ENCODE measurements around the gene IL18BP. TPM values are rescaled to one million over a fixed set of nuclear protein-coding genes. Genes with fewer than 3 reads are reported as not detected.

The IL18BP gene
- total RNA-seq, 1 donor from 2014 or later, result 15.2 TPM

GRCh38 chr11:71976551-71976950 is 22.2 kb upstream of the IL18BP start:
- no peaks in the 10 kb centered on the region for H3K4me1 ChIP-seq (ENCODE audit: insufficient read depth, low read length)
- H3K4me3 Mint-ChIP-seq (ENCODE audit: unreplicated experiment), result no peak overlapping the region
- DNase-seq (ENCODE audit: low read depth), result no peak
- no peak overlapping the region for H3K4me3 ChIP-seq (ENCODE audit: insufficient read depth, low read depth, low read length)
- peaks cover 63% of the 10 kb centered on the region for H4K20me1 ChIP-seq (ENCODE audit: insufficient read depth, low read length)
- no peak overlapping the region for H3K27ac Mint-ChIP-seq (ENCODE audit: unreplicated experiment)
- FAIRE-seq, result no peak
- no peak overlapping the region for H3K4me2 ChIP-seq (ENCODE audit: low read length)
- H3K9me3 ChIP-seq (ENCODE audit: insufficient read depth, low read depth, low read length), result no peaks in the 10 kb centered on the region
- H3K27ac ChIP-seq (ENCODE audit: low read depth, low read length), result no peak overlapping the region
- H3K79me2 ChIP-seq (ENCODE audit: insufficient read depth, low read length), result peaks cover 29% of the 10 kb centered on the region
- H3K36me3 ChIP-seq (ENCODE audit: insufficient read depth, low read length), result peaks cover 17% of the 10 kb centered on the region
- TF ChIP-seq CTCF (IDR thresholded peaks at IDR 0.05; ENCODE audit: insufficient read depth, low read depth, low read length) (no peak), EZH2 (IDR thresholded peaks at IDR 0.05; ENCODE audit: insufficient read depth, low read length) (no peak)
- H3K36me3 Mint-ChIP-seq (ENCODE audit: low read depth, unreplicated experiment), result peaks cover 8% of the 10 kb centered on the region
- no peaks in the 10 kb centered on the region for H3K27me3 ChIP-seq (ENCODE audit: insufficient read depth, low read length)
- H3K9me3 Mint-ChIP-seq (ENCODE audit: unreplicated experiment), result no peaks in the 10 kb centered on the region
- H3K4me1 Mint-ChIP-seq (ENCODE audit: low read depth, unreplicated experiment), result peaks cover 3% of the 10 kb centered on the region
- no peak overlapping the region for H2AFZ ChIP-seq (ENCODE audit: low read depth, low read length)
- H3K27me3 Mint-ChIP-seq (ENCODE audit: low read depth, unreplicated experiment), result no peaks in the 10 kb centered on the region
- H3K9ac ChIP-seq (ENCODE audit: low read length), result no peak overlapping the region

- Mint-ChIP-seq H3K27me3 (ENCODE audit: low read depth, unreplicated experiment) (no peaks in the 10 kb centered on the region), H3K36me3 (ENCODE audit: low read depth, unreplicated experiment) (peaks cover 10% of the 10 kb centered on the region), H3K4me3 (ENCODE audit: unreplicated experiment) (no peak overlapping the region), H3K9me3 (ENCODE audit: unreplicated experiment) (no peaks in the 10 kb centered on the region), H3K27ac (ENCODE audit: unreplicated experiment) (no peak overlapping the region), H3K4me1 (ENCODE audit: low read depth, unreplicated experiment) (peaks cover under 1% of the 10 kb centered on the region)
- Histone ChIP-seq H2AFZ (ENCODE audit: low read depth, low read length) (no peak overlapping the region), H3K4me3 (ENCODE audit: insufficient read depth, low read depth, low read length) (no peak overlapping the region), H3K27me3 (ENCODE audit: insufficient read depth, low read length) (no peaks in the 10 kb centered on the region), H3K27ac (ENCODE audit: low read depth, low read length) (no peak overlapping the region), H3K9ac (ENCODE audit: low read length) (no peak overlapping the region), H3K79me2 (ENCODE audit: insufficient read depth, low read length) (peaks cover 29% of the 10 kb centered on the region), H3K4me1 (ENCODE audit: insufficient read depth, low read length) (no peaks in the 10 kb centered on the region), H3K4me2 (ENCODE audit: low read length) (no peak overlapping the region), H4K20me1 (ENCODE audit: insufficient read depth, low read length) (peaks cover 58% of the 10 kb centered on the region), H3K9me3 (ENCODE audit: insufficient read depth, low read depth, low read length) (no peaks in the 10 kb centered on the region), H3K36me3 (ENCODE audit: insufficient read depth, low read length) (peaks cover 17% of the 10 kb centered on the region)
- DNase-seq (ENCODE audit: low read depth), result no peak
- TF ChIP-seq CTCF (IDR thresholded peaks at IDR 0.05; ENCODE audit: insufficient read depth, low read depth, low read length) (no peak), EZH2 (IDR thresholded peaks at IDR 0.05; ENCODE audit: insufficient read depth, low read length) (no peak)
- no peak for FAIRE-seq
These were observed 21.6 kb upstream of the IL18BP start for GRCh38 chr11:71977090-71977489.

GRCh38 chr11:71977743-71978418 is 20.8 kb upstream of the IL18BP start:
- FAIRE-seq, result no peak

More at GRCh38 chr11:71977743-71978418, 20.8 kb upstream of the IL18BP start:
- H3K27ac ChIP-seq (ENCODE audit: low read depth, low read length), result no peak overlapping the region
- H3K79me2 ChIP-seq (ENCODE audit: insufficient read depth, low read length), result peaks cover 22% of the 10 kb centered on the region
- no peak for TF ChIP-seq EZH2 (IDR thresholded peaks at IDR 0.05; ENCODE audit: insufficient read depth, low read length)
- peak; percentile 70 for TF ChIP-seq CTCF (IDR thresholded peaks at IDR 0.05; ENCODE audit: insufficient read depth, low read depth, low read length)
- H3K27me3 ChIP-seq (ENCODE audit: insufficient read depth, low read length), result no peaks in the 10 kb centered on the region
- H3K4me1 ChIP-seq (ENCODE audit: insufficient read depth, low read length), result no peaks in the 10 kb centered on the region
- H3K9me3 Mint-ChIP-seq (ENCODE audit: unreplicated experiment), result no peaks in the 10 kb centered on the region
- peak; percentile 15 for DNase-seq (ENCODE audit: low read depth)
- no peak overlapping the region for H3K27ac Mint-ChIP-seq (ENCODE audit: unreplicated experiment)
- H3K4me1 Mint-ChIP-seq (ENCODE audit: low read depth, unreplicated experiment), result no peaks in the 10 kb centered on the region
- peaks cover 20% of the 10 kb centered on the region for H3K36me3 ChIP-seq (ENCODE audit: insufficient read depth, low read length)
- no peaks in the 10 kb centered on the region for H3K27me3 Mint-ChIP-seq (ENCODE audit: low read depth, unreplicated experiment)
- H3K9ac ChIP-seq (ENCODE audit: low read length), result no peak overlapping the region
- peaks cover 56% of the 10 kb centered on the region for H4K20me1 ChIP-seq (ENCODE audit: insufficient read depth, low read length)
- no peak overlapping the region for H3K4me2 ChIP-seq (ENCODE audit: low read length)
- H3K4me3 Mint-ChIP-seq (ENCODE audit: unreplicated experiment), result no peak overlapping the region
- H2AFZ ChIP-seq (ENCODE audit: low read depth, low read length), result no peak overlapping the region
- no peak overlapping the region for H3K4me3 ChIP-seq (ENCODE audit: insufficient read depth, low read depth, low read length)
- no peaks in the 10 kb centered on the region for H3K9me3 ChIP-seq (ENCODE audit: insufficient read depth, low read depth, low read length)
- H3K36me3 Mint-ChIP-seq (ENCODE audit: low read depth, unreplicated experiment), result peaks cover 7% of the 10 kb centered on the region
